Calu3 (cell line): ENCODE data around the gene CASQ1. TPM values are rescaled to one million over a fixed set of nuclear protein-coding genes. Genes with fewer than 3 reads are reported as not detected.

Source experiments
- BruUV-seq: library from RNA; stranded (reverse); fragments of 400-500 nt; replicated peaks from 2 replicates; lab custom pipeline; 2021; lab: Mats Ljungman, UMichigan
- CTCF ChIA-PET: fragments of 300-600 bp; sonication (Branson Sonifier 250); formaldehyde crosslinking; loops from one replicate; lab custom pipeline; 2022; ENCODE audit warnings: antibody characterized with exemption; lab: Charles Lee
- DNase-seq: peaks from one replicate; pipeline ENCODE4 v3.0.0; 2022
- H3K27ac Mint-ChIP-seq: one replicate; pipeline ENCODE4 v1.8.0; 2022; ENCODE audit warnings: mixed read lengths; ENCODE audit not compliant: unreplicated experiment
- H3K27me3 Mint-ChIP-seq: one replicate; pipeline ENCODE4 v1.8.0; 2022; ENCODE audit warnings: mixed read lengths; ENCODE audit not compliant: unreplicated experiment
- H3K36me3 Mint-ChIP-seq: one replicate; pipeline ENCODE4 v1.8.0; 2022; ENCODE audit warnings: mild to moderate bottlenecking, moderate library complexity, mixed read lengths; ENCODE audit not compliant: insufficient read depth, unreplicated experiment
- H3K4me1 Mint-ChIP-seq: one replicate; pipeline ENCODE4 v1.8.0; 2022; ENCODE audit warnings: mild to moderate bottlenecking, low read depth, mixed read lengths; ENCODE audit not compliant: unreplicated experiment
- H3K4me3 Mint-ChIP-seq: one replicate; pipeline ENCODE4 v1.8.0; 2022; ENCODE audit warnings: mild to moderate bottlenecking, low read depth, moderate library complexity, mixed read lengths; ENCODE audit not compliant: unreplicated experiment
- H3K9me3 Mint-ChIP-seq: one replicate; pipeline ENCODE4 v1.8.0; 2022; ENCODE audit warnings: low read depth, mixed read lengths; ENCODE audit not compliant: unreplicated experiment
- CTCF ChIP-seq: fragments of 200-600 bp; IDR thresholded peaks from one replicate; pipeline ENCODE4 v1.8.0; 2022; ENCODE audit warnings: antibody characterized with exemption; ENCODE audit not compliant: unreplicated experiment
- intact Hi-C: fragments of 100-400 bp; cut with micrococcal nuclease; formaldehyde crosslinking; loops from one replicate; pipeline ENCODE4 v1.10.0; 2022; ENCODE audit not compliant: unreplicated experiment
- total RNA-seq: library from RNA; stranded (reverse); gene quantifications from 2 replicates; pipeline ENCODE4 v1.2.3, GENCODE V29; 2022

CASQ1 gene
- total RNA-seq, 1 experiment from 2014 or later: not detected

DNA sequence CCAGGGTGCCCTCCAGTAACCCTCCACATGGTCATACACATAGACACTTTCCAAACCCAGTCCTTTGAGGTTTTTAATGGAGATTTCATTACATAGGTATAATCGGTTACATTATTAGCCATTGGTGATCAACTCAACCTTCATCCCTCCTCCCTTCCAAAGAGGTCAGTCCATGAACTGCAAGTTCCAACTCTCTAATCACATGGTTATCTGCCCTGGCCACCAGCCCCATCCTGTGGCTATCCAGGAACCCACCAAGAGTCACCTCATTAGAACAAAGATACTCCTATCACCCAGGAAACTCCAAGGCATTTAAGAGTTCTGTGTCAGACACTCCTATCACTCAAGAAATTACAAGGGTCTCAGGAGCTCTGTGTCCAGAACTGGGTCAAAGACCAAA, 26.8 kb upstream of the CASQ1 start:
- Mint-ChIP-seq H3K4me3 (no peak overlapping the region), H3K9me3 (no peaks in the 10 kb centered on the region), H3K27me3 (peaks cover 74% of the 10 kb centered on the region), H3K27ac (no peak overlapping the region), H3K36me3 (no peaks in the 10 kb centered on the region), H3K4me1 (no peaks in the 10 kb centered on the region)
- CTCF ChIA-PET: no interaction called here
- no peak for DNase-seq
- BruUV-seq: no TSS peak
- TF ChIP-seq CTCF: no peak
- intact Hi-C loops: no loop called here

- Mint-ChIP-seq H3K4me3 (no peak overlapping the region), H3K36me3 (no peaks in the 10 kb centered on the region), H3K9me3 (no peaks in the 10 kb centered on the region), H3K4me1 (no peaks in the 10 kb centered on the region), H3K27ac (no peak overlapping the region), H3K27me3 (peaks cover 74% of the 10 kb centered on the region)
- no TSS peak for BruUV-seq
- DNase-seq: no peak
- no peak for TF ChIP-seq CTCF
- CTCF ChIA-PET: no interaction called here
- intact Hi-C loops: no loop called here
Measured at GRCh38 chr1:160164121-160164520, 26.3 kb upstream of the CASQ1 start.

- no peak overlapping the region for H3K27ac Mint-ChIP-seq
- no peak for DNase-seq
- intact Hi-C loops: no loop called here
- no peak for TF ChIP-seq CTCF
- H3K4me1 Mint-ChIP-seq: no peaks in the 10 kb centered on the region
- peaks cover 85% of the 10 kb centered on the region for H3K27me3 Mint-ChIP-seq
- no peaks in the 10 kb centered on the region for H3K9me3 Mint-ChIP-seq
- CTCF ChIA-PET: no interaction called here
- H3K4me3 Mint-ChIP-seq: no peak overlapping the region
- no TSS peak for BruUV-seq
- H3K36me3 Mint-ChIP-seq: no peaks in the 10 kb centered on the region
Measured at GRCh38 chr1:160166166-160166868, 24.1 kb upstream of the CASQ1 start.

GRCh38 chr1:160167056-160167455, 23.3 kb upstream of the CASQ1 start:
- CTCF ChIA-PET: no interaction called here
- no TSS peak for BruUV-seq

More at GRCh38 chr1:160167056-160167455, 23.3 kb upstream of the CASQ1 start:
- Mint-ChIP-seq H3K9me3 (no peaks in the 10 kb centered on the region), H3K36me3 (no peaks in the 10 kb centered on the region), H3K4me1 (no peaks in the 10 kb centered on the region), H3K27ac (no peak overlapping the region), H3K4me3 (no peak overlapping the region), H3K27me3 (peaks cover 85% of the 10 kb centered on the region)
- DNase-seq: no peak
- no peak for TF ChIP-seq CTCF
- intact Hi-C loops: no loop called here
